HEK293 (cell line): ENCODE results near the gene SMIM10L1.

Experiments
- CTCF ChIA-PET: fragments of 350-600 bp; formaldehyde crosslinking; extraction: SDS; loops from one replicate; lab custom pipeline; 2021; ENCODE audit warnings: antibody characterized with exemption; lab: Yijun Ruan, JAX
- POLR2A ChIA-PET: fragments of 300-600 bp; formaldehyde crosslinking; extraction: SDS; loops from one replicate; lab custom pipeline; 2020; ENCODE audit warnings: antibody characterized with exemption, inconsistent platforms; lab: Yijun Ruan, JAX
- H3K27ac ChIP-seq: fragments of 200-500 bp; sonication (Bioruptor generic); 2 replicates; pipeline ENCODE4 v1.5.1; 2014; ENCODE audit warnings: low read depth, low read length, control low read depth, inconsistent platforms; ENCODE audit errors: extremely low read depth
- H3K36me3 ChIP-seq, 2 experiments: fragments of 200-500 bp in 1 of 2; sonication (Bioruptor generic) in 1 of 2; 1 replicate in 1 of 2; 2 replicates in 1 of 2; pipeline ENCODE4 v1.5.1; 2014 to 2017; ENCODE audit warnings: inconsistent platforms in 2 of 2, low read length in 2 of 2; ENCODE audit not compliant: control insufficient read depth in 2 of 2, insufficient read depth in 1 of 2
- H3K4me1 ChIP-seq: fragments of 200-500 bp; sonication (Bioruptor generic); 2 replicates; pipeline ENCODE4 v1.5.1; 2014; ENCODE audit warnings: mild to moderate bottlenecking, low read length, inconsistent platforms; ENCODE audit not compliant: control insufficient read depth, insufficient read depth
- H3K4me3 ChIP-seq: 2 replicates; pipeline ENCODE4 v1.5.1; 2011; ENCODE audit warnings: low read depth, mild to moderate bottlenecking, control low read depth, low read length, moderate library complexity
- H3K9me3 ChIP-seq: fragments of 200-500 bp; sonication (Bioruptor generic); 2 replicates; pipeline ENCODE4 v1.5.1; 2014; ENCODE audit warnings: low read depth, low read length, inconsistent platforms; ENCODE audit not compliant: control insufficient read depth, insufficient read depth
- GLIS1 ChIP-seq: fragments of 450-650 bp; formaldehyde crosslinking; IDR thresholded peaks from 2 replicates; pipeline ENCODE4 v1.5.1; 2016; ENCODE audit warnings: missing biosample characterization, missing genetic modification characterization
- HIC1 ChIP-seq: fragments of 450-650 bp; formaldehyde crosslinking; IDR thresholded peaks from 2 replicates; pipeline ENCODE4 v1.5.1; 2016; ENCODE audit warnings: missing biosample characterization, missing genetic modification characterization
- KLF9 ChIP-seq: fragments of 450-650 bp; formaldehyde crosslinking; IDR thresholded peaks from 2 replicates; pipeline ENCODE4 v1.5.1; 2016; ENCODE audit warnings: missing biosample characterization, missing genetic modification characterization, low read depth
- RBAK ChIP-seq: fragments of 450-650 bp; formaldehyde crosslinking; IDR thresholded peaks from 2 replicates; pipeline ENCODE4 v1.5.1; 2016; ENCODE audit warnings: missing biosample characterization, missing genetic modification characterization
- SETDB1 ChIP-seq: IDR thresholded peaks from one replicate; pipeline ENCODE4 v1.6.1; 2017; ENCODE audit warnings: mild to moderate bottlenecking, low read length, moderate library complexity, mixed read lengths; ENCODE audit not compliant: insufficient read length
- ZBTB44 ChIP-seq: fragments of 450-650 bp; IDR thresholded peaks from 2 replicates; pipeline ENCODE4 v1.5.1; 2018; ENCODE audit warnings: missing biosample characterization, mild to moderate bottlenecking, missing genetic modification characterization
- ZBTB7A ChIP-seq: fragments of 450-650 bp; formaldehyde crosslinking; IDR thresholded peaks from 2 replicates; pipeline ENCODE4 v1.5.1; 2016; ENCODE audit warnings: low read depth, missing biosample characterization, missing genetic modification characterization
- ZFHX2 ChIP-seq: fragments of 450-650 bp; formaldehyde crosslinking; conservative IDR thresholded peaks from 2 replicates; pipeline ENCODE4 v1.5.1; 2016; ENCODE audit warnings: missing biosample characterization, missing genetic modification characterization
- ZFP41 ChIP-seq: fragments of 450-650 bp; formaldehyde crosslinking; IDR thresholded peaks from 2 replicates; pipeline ENCODE4 v1.5.1; 2016; ENCODE audit warnings: missing biosample characterization, missing genetic modification characterization, borderline replicate concordance
- ZNF16 ChIP-seq: fragments of 450-650 bp; formaldehyde crosslinking; IDR thresholded peaks from 2 replicates; pipeline ENCODE4 v1.5.1; 2016; ENCODE audit warnings: low read depth, missing biosample characterization, missing genetic modification characterization
- ZNF202 ChIP-seq: fragments of 450-650 bp; formaldehyde crosslinking; IDR thresholded peaks from 2 replicates; pipeline ENCODE4 v1.5.1; 2016; ENCODE audit warnings: missing biosample characterization, missing genetic modification characterization, borderline replicate concordance
- ZNF23 ChIP-seq: fragments of 450-650 bp; formaldehyde crosslinking; IDR thresholded peaks from 2 replicates; pipeline ENCODE4 v1.5.1; 2016; ENCODE audit warnings: missing biosample characterization, missing genetic modification characterization, borderline replicate concordance
- ZNF239 ChIP-seq: fragments of 450-650 bp; formaldehyde crosslinking; IDR thresholded peaks from 2 replicates; pipeline ENCODE4 v1.5.1; 2016; ENCODE audit warnings: missing biosample characterization, missing genetic modification characterization
- ZNF350 ChIP-seq: fragments of 450-650 bp; formaldehyde crosslinking; IDR thresholded peaks from 2 replicates; pipeline ENCODE4 v1.5.0; 2017; ENCODE audit warnings: missing biosample characterization, mild to moderate bottlenecking, missing genetic modification characterization
- ZNF391 ChIP-seq: fragments of 450-650 bp; formaldehyde crosslinking; IDR thresholded peaks from 2 replicates; pipeline ENCODE4 v1.5.1; 2016; ENCODE audit warnings: low read depth, missing biosample characterization, missing genetic modification characterization, borderline replicate concordance
- ZNF394 ChIP-seq: fragments of 450-650 bp; formaldehyde crosslinking; IDR thresholded peaks from 2 replicates; pipeline ENCODE4 v1.5.1; 2016; ENCODE audit warnings: missing biosample characterization, missing genetic modification characterization, mild to moderate bottlenecking, moderate library complexity, borderline replicate concordance
- ZNF404 ChIP-seq: fragments of 450-650 bp; formaldehyde crosslinking; IDR thresholded peaks from 2 replicates; pipeline ENCODE4 v1.5.1; 2017; ENCODE audit warnings: missing biosample characterization, missing genetic modification characterization
- ZNF510 ChIP-seq: fragments of 450-650 bp; formaldehyde crosslinking; IDR thresholded peaks from 2 replicates; pipeline ENCODE4 v1.5.1; 2018; ENCODE audit warnings: mild to moderate bottlenecking, missing genetic modification characterization, missing biosample characterization; ENCODE audit not compliant: insufficient replicate concordance
- ZNF549 ChIP-seq: fragments of 450-650 bp; IDR thresholded peaks from 2 replicates; pipeline ENCODE4 v1.5.1; 2018; ENCODE audit warnings: missing biosample characterization, missing genetic modification characterization, mild to moderate bottlenecking, inconsistent platforms, moderate library complexity
- ZNF560 ChIP-seq: fragments of 450-650 bp; formaldehyde crosslinking; IDR thresholded peaks from 2 replicates; pipeline ENCODE4 v1.5.1; 2017; ENCODE audit warnings: missing biosample characterization, missing genetic modification characterization, borderline replicate concordance
- ZNF596 ChIP-seq: fragments of 450-650 bp; IDR thresholded peaks from 2 replicates; pipeline ENCODE4 v1.5.0; 2018; ENCODE audit warnings: missing biosample characterization, mild to moderate bottlenecking, missing genetic modification characterization, moderate library complexity
- ZNF664 ChIP-seq: fragments of 450-650 bp; formaldehyde crosslinking; IDR thresholded peaks from 2 replicates; pipeline ENCODE4 v1.5.1; 2016; ENCODE audit warnings: missing biosample characterization, missing genetic modification characterization
- ZNF830 ChIP-seq: fragments of 450-650 bp; IDR thresholded peaks from 2 replicates; pipeline ENCODE4 v1.5.0; 2018; ENCODE audit warnings: missing biosample characterization, missing genetic modification characterization, low read depth, mild to moderate bottlenecking, moderate library complexity
- ZSCAN30 ChIP-seq: fragments of 450-650 bp; IDR thresholded peaks from 2 replicates; pipeline ENCODE4 v1.5.1; 2018; ENCODE audit warnings: missing biosample characterization, mild to moderate bottlenecking, missing genetic modification characterization, moderate library complexity

SMIM10L1 gene

GRCh38 chr12:11133162-11133561, 37.8 kb upstream of the SMIM10L1 start:
- Histone ChIP-seq H3K4me1 (peaks cover 2% of the 10 kb centered on the region; the same call in 1 of the 2 replicates), H3K27ac (no peak overlapping the region), H3K4me3 (no peak overlapping the region), H3K9me3 (no peaks in the 10 kb centered on the region), H3K36me3 (no peaks in the 10 kb centered on the region)
- ChIA-PET POLR2A (no interaction called here), CTCF (no interaction called here)
- no peak for TF ChIP-seq ZNF404 (tag by site-specific recombination)
- no peak for TF ChIP-seq ZBTB44 (tag by site-specific recombination)
- TF ChIP-seq ZNF350 (tag by site-specific recombination), result no peak
- no peak for TF ChIP-seq ZNF239 (tag by site-specific recombination)
- TF ChIP-seq SETDB1, result no peak
- TF ChIP-seq ZNF664, result no peak
- no peak for TF ChIP-seq ZNF596

- no peaks in the 10 kb centered on the region for H3K36me3 ChIP-seq
- CTCF ChIA-PET, result no interaction called here
- no peak for TF ChIP-seq ZNF549 (tag by site-specific recombination)
- no peak for TF ChIP-seq ZSCAN30 (tag by site-specific recombination)
- no peak for TF ChIP-seq KLF9 (tag by site-specific recombination)
- no peak for TF ChIP-seq ZNF560 (tag by site-specific recombination)
- no peak for TF ChIP-seq GLIS1 (tag by site-specific recombination)
- TF ChIP-seq ZNF391 (tag by site-specific recombination), result no peak
- TF ChIP-seq ZBTB7A, result no peak
- no peak for TF ChIP-seq ZNF510 (tag by site-specific recombination)
- no peak for TF ChIP-seq HIC1
- TF ChIP-seq ZNF830 (tag by site-specific recombination), result no peak
- TF ChIP-seq ZFP41, result no peak
- TF ChIP-seq ZNF23 (tag by site-specific recombination), result no peak
- no peak for TF ChIP-seq ZFHX2 (tag by site-specific recombination)
- TF ChIP-seq, all 188 proteins: peak for 0
These were observed 37.2 kb upstream of the SMIM10L1 start for GRCh38 chr12:11133816-11134215.

GRCh38 chr12:11134305-11134704, 36.7 kb upstream of the SMIM10L1 start, which contains the start of gene TAS2R30:
Gene TAS2R30, minus strand, starts transcription at chr12:11134644. Its CDS starts 400 bp downstream, at chr12:11134244.
- no peak within 1 kb of the TSS for H3K4me3 ChIP-seq
- no peak within 1 kb of the TSS for H3K27ac ChIP-seq
- CTCF ChIA-PET, result no interaction called here
- no peaks in the 10 kb centered on the region for H3K9me3 ChIP-seq
- POLR2A ChIA-PET, result no interaction called here
- H3K36me3 ChIP-seq, result no peaks in the 10 kb centered on the region
- TF ChIP-seq ZNF202 (tag by site-specific recombination), result no peak
- no peak for TF ChIP-seq RBAK
- TF ChIP-seq ZNF16 (tag by site-specific recombination), result no peak
- TF ChIP-seq ZNF394 (tag by site-specific recombination), result no peak
- TF ChIP-seq, all 188 proteins: peak for 0
- H3K4me1 ChIP-seq, result peaks cover 2% of the 10 kb centered on the region; the same call in 1 of the 2 replicates

More at GRCh38 chr12:11133816-11134215, 37.2 kb upstream of the SMIM10L1 start:
- peaks cover 2% of the 10 kb centered on the region; the same call in 1 of the 2 replicates for H3K4me1 ChIP-seq
- no peaks in the 10 kb centered on the region for H3K9me3 ChIP-seq
- POLR2A ChIA-PET, result no interaction called here
- H3K27ac ChIP-seq, result no peak overlapping the region
- H3K4me3 ChIP-seq, result no peak overlapping the region
